HepG2 (cell line): ENCODE data around the gene UNC5CL. TPM values are rescaled to one million over a fixed set of nuclear protein-coding genes. Genes with fewer than 3 reads are reported as not detected.

Source experiments
- ATF2 ChIP-seq: sonication (generic); formaldehyde crosslinking; IDR thresholded peaks from 2 replicates; pipeline ENCODE4 v1.4.0; 2020; ENCODE audit warnings: missing genetic modification reagents
- HINFP ChIP-seq: sonication (generic); formaldehyde crosslinking; IDR thresholded peaks from 2 replicates; pipeline ENCODE4 v1.4.0; 2020; ENCODE audit warnings: low read depth, mild to moderate bottlenecking, missing genetic modification reagents
- HMGXB4 ChIP-seq, 2 experiments: sonication (generic) in 1 of 2; formaldehyde crosslinking in 1 of 2; IDR thresholded peaks; 2 replicates each; pipeline versions ENCODE4 v1.4.0 to v1.6.1; 2018 to 2020; ENCODE audit warnings: missing genetic modification reagents in 2 of 2, borderline replicate concordance in 1 of 2, low read depth in 1 of 2, mild to moderate bottlenecking in 1 of 2, missing biosample characterization in 1 of 2
- KIAA2018 ChIP-seq: sonication (generic); formaldehyde crosslinking; IDR thresholded peaks from 2 replicates; pipeline ENCODE4 v1.5.0; 2020; ENCODE audit warnings: mild to moderate bottlenecking, missing genetic modification reagents, borderline replicate concordance
- MEF2D ChIP-seq: sonication (generic); formaldehyde crosslinking; IDR thresholded peaks from 2 replicates; pipeline ENCODE4 v1.5.1; 2020; ENCODE audit warnings: mild to moderate bottlenecking, missing genetic modification reagents
- MIXL1 ChIP-seq: IDR thresholded peaks from 2 replicates; pipeline ENCODE4 v1.6.1; 2016
- PATZ1 ChIP-seq: sonication (generic); formaldehyde crosslinking; IDR thresholded peaks from 2 replicates; pipeline ENCODE4 v1.4.0; 2020; ENCODE audit warnings: missing genetic modification reagents
- SOX5 ChIP-seq: IDR thresholded peaks from 2 replicates; pipeline ENCODE4 v1.6.1; 2016; ENCODE audit warnings: borderline replicate concordance
- SP2 ChIP-seq: sonication (generic); formaldehyde crosslinking; IDR thresholded peaks from 2 replicates; pipeline ENCODE4 v1.5.1; 2020; ENCODE audit warnings: mild to moderate bottlenecking, missing genetic modification reagents
- ZFP1 ChIP-seq: IDR thresholded peaks from 2 replicates; pipeline ENCODE4 v1.6.1; 2016
- ZNF143 ChIP-seq: sonication (generic); formaldehyde crosslinking; IDR thresholded peaks from 2 replicates; pipeline ENCODE4 v1.4.0; 2020; ENCODE audit warnings: missing genetic modification reagents
- ZNF24 ChIP-seq: fragments of 450-650 bp; IDR thresholded peaks from 2 replicates; pipeline ENCODE4 v1.6.1; 2017; ENCODE audit warnings: antibody characterized with exemption, mild to moderate bottlenecking
- ZNF30 ChIP-seq: sonication (generic); formaldehyde crosslinking; IDR thresholded peaks from 2 replicates; pipeline ENCODE4 v1.5.0; 2020; ENCODE audit warnings: mild to moderate bottlenecking, missing genetic modification reagents
- ZNF607 ChIP-seq: sonication (generic); formaldehyde crosslinking; IDR thresholded peaks from 2 replicates; pipeline ENCODE4 v1.5.1; 2020; ENCODE audit warnings: missing genetic modification reagents, mild to moderate bottlenecking, borderline replicate concordance
- ZNF83 ChIP-seq: sonication (generic); formaldehyde crosslinking; IDR thresholded peaks from 2 replicates; pipeline ENCODE4 v1.4.0; 2020; ENCODE audit warnings: missing genetic modification reagents, mild to moderate bottlenecking, borderline replicate concordance
- polyA plus RNA-seq, 8 experiments: library from polyadenylated mRNA; depleted of rRNA in 3 of 8; stranded (reverse) in 7 of 8; unstranded in 1 of 8; fragments of >200 nt; fragmentation: Illumina TruSeq in 4 of 8; extraction: Trizol in 4 of 8; gene quantifications; 2 replicates each; pipeline versions ENCODE4 v1.2.1 to v1.2.3, GENCODE V29; 2011 to 2016; ENCODE audit warnings: low read depth in 4 of 8, missing spikeins in 1 of 8, mixed read lengths in 1 of 8; ENCODE audit not compliant: insufficient read depth in 1 of 8
- total RNA-seq, 5 experiments: library from RNA; depleted of rRNA; stranded (reverse); fragments of >200 nt; fragmentation: Illumina TruSeq; extraction: Trizol; gene quantifications; 2 replicates each; pipeline ENCODE4 v1.2.3, GENCODE V29; 2016; ENCODE audit warnings: low read depth in 1 of 5

The UNC5CL gene
- total and polyA plus RNA-seq, 2 of the 13 experiments (the other 11 are each of a cell fraction or from before 2014, with no cell fraction given) = 2.4 to 2.5 TPM

- TF ChIP-seq KIAA2018 (CRISPR knock-in tag) (no peak), SOX5 (peak; percentile 57; the same call in 1 of the 2 replicates), MEF2D (peak; percentile 23; the same call in 1 of the 2 replicates), ZNF607 (CRISPR knock-in tag) (no peak), ZNF30 (CRISPR knock-in tag) (no peak), ZFP1 (CRISPR knock-in tag) (no peak), ZNF83 (no peak), HINFP (CRISPR knock-in tag) (no peak), HMGXB4 (CRISPR knock-in tag; IDR thresholded peaks at IDR 0.05; ENCODE audit: borderline replicate concordance in 1 of 2, low read depth in 1 of 2) (peak; percentile 45 to 68; a peak in 3 of 4 replicates), ZNF24 (no peak), ZNF143 (CRISPR knock-in tag) (no peak), ATF2 (peak; percentile 64; the same call in 1 of the 2 replicates), PATZ1 (CRISPR knock-in tag) (peak; percentile 60), SP2 (CRISPR knock-in tag) (no peak), MIXL1 (0 out of 2 replicates have a peak, but pooled peaks have one; percentile 41)
These were observed 39.5 kb downstream of the UNC5CL start (continued) for GRCh38 chr6:40999569-40999968.
